Measurements from ENCODE around the gene CRYGC. TPM values are rescaled to one million over a fixed set of nuclear protein-coding genes. Genes with fewer than 3 reads are reported as not detected.

The CRYGC gene, protein sequence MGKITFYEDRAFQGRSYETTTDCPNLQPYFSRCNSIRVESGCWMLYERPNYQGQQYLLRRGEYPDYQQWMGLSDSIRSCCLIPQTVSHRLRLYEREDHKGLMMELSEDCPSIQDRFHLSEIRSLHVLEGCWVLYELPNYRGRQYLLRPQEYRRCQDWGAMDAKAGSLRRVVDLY
- not detected for total RNA-seq

DNA sequence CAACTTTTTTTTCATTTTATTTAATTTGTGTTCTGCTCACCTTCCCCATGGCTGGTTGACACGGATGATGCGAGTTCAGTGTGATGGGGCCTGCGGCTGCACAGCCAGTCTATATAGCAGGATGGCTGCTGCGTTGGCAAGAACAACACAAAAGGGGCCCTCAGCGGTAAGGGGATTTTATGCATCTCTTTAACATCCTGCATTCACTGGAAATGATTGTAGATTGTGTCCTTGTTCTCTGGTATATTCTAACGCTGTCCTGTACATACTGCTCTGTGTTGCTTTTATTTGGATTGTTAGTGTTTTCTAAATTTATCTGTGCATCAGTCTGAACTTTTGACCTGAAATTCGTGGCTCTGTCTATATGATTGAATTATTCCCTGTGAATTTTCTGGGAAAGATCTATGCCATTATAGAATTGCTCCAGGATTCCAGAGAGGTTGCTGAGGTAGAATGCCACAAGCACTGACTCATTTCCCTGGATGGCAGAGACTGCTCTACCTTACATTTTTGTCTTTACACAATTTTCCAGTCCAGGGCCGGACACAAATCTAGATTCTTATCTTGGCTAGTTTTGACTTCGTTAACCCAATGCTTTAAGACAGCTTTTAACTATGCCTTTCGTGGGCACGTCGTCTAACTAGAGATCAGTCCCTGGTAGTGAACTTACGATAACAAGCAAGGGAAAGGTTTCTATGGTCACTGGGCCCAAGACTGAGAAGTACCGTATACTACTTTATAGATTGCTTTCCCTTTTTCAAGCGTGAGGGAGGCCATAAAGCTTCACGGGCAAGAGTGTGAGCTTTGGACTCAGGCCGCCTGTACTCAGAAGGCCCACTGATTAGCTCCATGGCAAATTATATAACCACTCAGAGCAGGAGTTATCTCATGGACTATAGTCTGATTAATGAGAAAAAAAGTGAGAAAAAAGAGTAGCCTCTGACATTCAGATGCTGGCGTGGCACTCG, at the start of gene CRYGC:
CRYGC (minus strand) TSS at position 85 of the 968 bp plus-strand sequence; CDS start at position 49, 36 bp downstream.
- POLR2A ChIA-PET: no interaction called here
- CTCF ChIA-PET: no interaction called here

GRCh38 chr2:208179028-208179609, 49.5 kb upstream of the CRYGC start:
- CTCF ChIA-PET: no interaction called here
- POLR2A ChIA-PET: no interaction called here

GRCh38 chr2:208175840-208176153, 46.2 kb upstream of the CRYGC start:
- POLR2A ChIA-PET: interaction anchor here (0.6 kb wide), 1 partner anchor 538 kb away, joined by 3 read pairs; no protein-coding TSS in a partner anchor
- CTCF ChIA-PET: interaction anchor here (0.6 to 1.4 kb wide), 10 partner anchors 10 to 278 kb away, joined by 3 to 8 read pairs (median 3); partner anchors contain the start of gene IDH1

GRCh38 chr2:208175069-208175839, 45.6 kb upstream of the CRYGC start:
- ChIA-PET POLR2A (interaction anchor here (0.6 to 0.7 kb wide), 2 partner anchors 9 to 538 kb away, joined by 3 read pairs; no protein-coding TSS in a partner anchor), CTCF (interaction anchor here (0.6 to 1.4 kb wide), 13 partner anchors 10 to 277 kb away, joined by 3 to 8 read pairs (median 3); partner anchors contain the start of gene IDH1)

GRCh38 chr2:208174144-208174543, 44.5 kb upstream of the CRYGC start:
- CTCF ChIA-PET: interaction anchor here (0.7 kb wide), 2 partner anchors 106 to 151 kb away, joined by 3 read pairs; no protein-coding TSS in a partner anchor

GRCh38 chr2:208172125-208172524, 42.5 kb upstream of the CRYGC start:
- CTCF ChIA-PET: no interaction called here
- POLR2A ChIA-PET: no interaction called here

More at GRCh38 chr2:208174144-208174543, 44.5 kb upstream of the CRYGC start:
- POLR2A ChIA-PET: interaction anchor here (0.7 kb wide), 1 partner anchor 10 kb away, joined by 3 read pairs; no protein-coding TSS in a partner anchor

DNA sequence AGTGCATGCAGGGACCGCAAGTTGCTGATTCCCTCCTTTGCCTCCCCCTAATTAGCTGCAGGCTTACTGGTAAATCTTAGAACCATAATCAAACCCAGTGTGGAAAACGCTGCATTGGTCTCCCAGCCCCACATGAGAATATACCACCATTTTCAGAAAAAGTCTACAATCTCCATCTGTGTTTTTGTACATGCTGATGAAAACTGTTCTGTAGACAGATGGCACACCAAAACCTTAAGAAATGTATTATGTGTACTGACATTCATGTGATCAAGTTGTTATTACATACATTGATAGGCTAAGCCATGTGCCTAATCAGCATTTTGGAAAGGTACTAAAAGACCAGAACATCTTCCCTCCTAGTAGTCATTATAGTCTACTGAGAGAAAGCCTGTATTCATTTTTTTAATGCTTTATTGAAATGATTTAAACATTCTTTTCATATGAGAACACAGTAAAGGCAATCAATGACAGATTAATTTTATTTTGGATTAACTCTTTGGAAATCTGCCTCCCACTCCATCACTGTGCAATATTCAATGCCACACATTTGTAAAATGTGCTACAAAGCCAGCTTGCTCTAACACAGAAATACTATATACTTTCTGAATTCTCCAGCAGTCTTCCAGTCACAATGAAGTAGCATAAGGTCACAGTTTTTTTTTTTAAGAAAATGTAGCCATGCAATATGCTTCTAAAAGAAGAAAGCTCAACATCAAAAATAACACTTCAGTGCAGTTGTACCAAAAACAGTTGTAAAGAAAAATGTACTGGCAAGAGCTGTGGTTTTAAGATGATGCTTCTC, 35.5 kb upstream of the CRYGC start:
- ChIA-PET POLR2A (no interaction called here), CTCF (interaction anchor here (0.7 kb wide), 1 partner anchor 11 kb away, joined by 3 read pairs; no protein-coding TSS in a partner anchor)

DNA sequence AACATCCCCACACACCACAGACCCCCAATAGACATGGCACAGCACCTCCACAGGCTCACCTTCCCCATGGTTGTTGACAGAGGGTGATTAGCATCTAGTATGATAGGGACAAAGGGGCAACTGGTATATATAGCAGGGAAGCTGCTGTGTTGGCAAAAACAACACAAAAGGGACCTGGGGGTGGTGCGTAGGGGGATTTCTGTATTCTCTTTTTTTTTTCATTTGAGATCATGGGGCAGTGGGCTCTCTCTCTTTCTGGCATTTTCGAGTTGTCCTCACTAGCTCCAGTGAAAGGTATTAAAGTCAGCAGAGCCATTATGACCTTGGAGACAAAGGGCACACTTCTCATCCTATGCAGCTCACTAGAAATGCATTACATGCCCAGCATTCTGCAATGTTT, 33.9 kb upstream of the CRYGC start, which contains the start of gene CRYGA:
CRYGA (minus strand) TSS at position 101 of the 400 bp plus-strand sequence; CDS start at position 68, 33 bp downstream.
- ChIA-PET POLR2A (no interaction called here), CTCF (no interaction called here)

DNA sequence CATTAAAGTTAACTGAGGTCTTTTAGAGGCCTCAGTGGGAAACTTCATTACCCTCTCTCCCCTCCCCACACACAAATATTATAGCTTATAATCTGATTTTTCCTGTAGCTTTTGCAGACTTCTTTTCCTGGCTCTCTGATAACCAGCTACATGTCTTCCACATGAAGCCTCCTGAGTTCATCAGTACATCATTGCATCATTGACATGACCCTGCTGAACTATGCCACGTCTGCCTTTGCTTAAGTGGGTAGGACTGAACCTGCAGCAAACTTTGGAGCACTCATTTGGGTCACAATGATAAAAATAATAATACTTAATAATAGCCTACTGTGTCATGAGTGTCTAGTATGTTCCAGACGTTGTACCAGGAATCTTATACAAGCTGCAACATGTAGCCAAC, 26.8 kb upstream of the CRYGC start:
- ChIA-PET CTCF (no interaction called here), POLR2A (no interaction called here)

DNA sequence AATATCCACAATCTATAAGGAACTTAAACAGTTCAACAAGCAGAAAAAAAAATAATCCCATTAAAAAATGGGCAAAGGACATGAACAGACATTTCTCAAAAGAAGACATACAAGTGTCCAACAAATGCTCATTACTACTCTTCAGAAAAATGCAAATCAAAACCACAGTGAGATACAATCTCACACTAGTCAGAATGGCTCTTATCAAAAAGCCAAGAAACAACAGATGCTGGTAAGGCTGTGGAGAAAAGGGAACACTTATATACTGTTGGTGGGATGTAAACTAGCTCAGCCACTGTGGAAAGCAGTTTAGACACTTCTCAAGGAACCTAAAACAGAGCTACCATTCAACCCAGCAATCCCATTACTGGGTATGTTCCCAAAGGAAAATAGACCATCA, 23.5 kb upstream of the CRYGC start:
- ChIA-PET CTCF (interaction anchor here (1.0 kb wide), 1 partner anchor 20 kb away, joined by 3 read pairs; no protein-coding TSS in a partner anchor), POLR2A (no interaction called here)

DNA sequence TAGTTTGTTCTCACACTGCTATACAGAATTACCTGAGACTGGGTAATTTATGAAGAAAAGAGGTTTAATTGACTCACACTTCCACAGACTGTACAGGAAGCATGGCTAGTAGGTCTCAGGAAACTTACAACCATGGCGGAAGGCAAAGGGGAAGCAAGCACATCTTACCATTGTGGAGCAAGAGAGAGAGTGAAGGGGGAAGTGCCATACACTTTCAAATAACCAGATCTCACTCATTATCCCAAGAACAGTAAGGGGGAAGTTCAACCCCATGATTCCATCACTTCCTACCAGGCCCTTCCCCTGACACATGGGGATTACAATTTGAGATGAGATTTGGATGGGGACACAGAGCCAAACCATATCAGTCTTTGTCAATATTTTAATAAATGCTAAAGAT, 21.3 kb upstream of the CRYGC start:
- POLR2A ChIA-PET: no interaction called here
- CTCF ChIA-PET: no interaction called here

GRCh38 chr2:208150094-208150493, 20.5 kb upstream of the CRYGC start:
- POLR2A ChIA-PET: no interaction called here
- CTCF ChIA-PET: no interaction called here

- CTCF ChIA-PET: no interaction called here
Observed at GRCh38 chr2:208148803-208149202, 19.2 kb upstream of the CRYGC start.

DNA sequence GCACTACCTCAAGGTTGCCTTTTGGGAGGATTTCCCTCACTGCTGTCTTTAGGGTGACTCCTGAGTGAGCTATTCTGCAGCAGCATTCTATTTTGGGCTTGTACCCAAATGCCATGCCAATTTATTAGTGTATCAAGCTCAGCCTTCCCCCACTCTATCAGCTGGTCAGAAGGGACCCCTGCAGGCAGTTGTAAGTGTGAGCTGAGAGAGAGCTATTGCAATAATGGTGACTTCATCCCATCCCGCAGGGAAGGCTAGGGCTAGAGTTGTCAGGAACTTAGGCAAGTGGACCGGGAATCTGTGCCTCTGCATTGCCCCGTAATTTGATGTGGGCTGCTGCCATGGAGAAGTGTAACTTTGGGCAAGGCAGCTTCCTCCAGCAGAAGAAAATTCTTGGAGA, 18.1 kb upstream of the CRYGC start:
- ChIA-PET CTCF (no interaction called here), POLR2A (no interaction called here)

More at GRCh38 chr2:208148803-208149202, 19.2 kb upstream of the CRYGC start:
- POLR2A ChIA-PET: no interaction called here

- ChIA-PET CTCF (no interaction called here), POLR2A (no interaction called here)
Observed at GRCh38 chr2:208147008-208147407, 17.4 kb upstream of the CRYGC start.

DNA sequence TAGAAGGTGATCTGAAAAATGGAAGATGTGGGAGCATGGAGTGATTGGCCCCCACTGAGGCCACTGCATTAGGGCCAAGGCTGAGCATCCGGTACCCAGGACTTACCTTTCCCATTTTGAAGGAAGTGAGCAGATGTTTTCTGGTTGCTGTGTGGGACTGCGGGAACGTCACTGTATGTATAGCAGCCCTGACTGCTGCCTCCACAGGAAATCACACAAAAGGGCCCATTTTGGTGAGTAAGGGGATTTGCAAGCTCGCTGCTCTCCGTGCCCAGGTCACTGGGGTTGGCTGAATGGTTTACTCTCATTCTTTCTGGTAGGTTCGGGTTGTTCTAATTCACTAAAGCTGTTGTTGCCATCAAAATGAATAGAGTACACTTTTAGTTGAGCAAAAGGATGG, 16.4 kb upstream of the CRYGC start, which contains the start of gene CRYGB:
CRYGB (minus strand) TSS at position 153 of the 400 bp plus-strand sequence; CDS start at position 115, 38 bp downstream.
- CTCF ChIA-PET: no interaction called here
- POLR2A ChIA-PET: no interaction called here

- POLR2A ChIA-PET: no interaction called here
- CTCF ChIA-PET: interaction anchor here (1.3 kb wide), 1 partner anchor 65 kb away, joined by 6 read pairs; no protein-coding TSS in a partner anchor
Observed at GRCh38 chr2:208142925-208143799, 13.5 kb upstream of the CRYGC start.

Measured in activated CD8-positive, alpha-beta memory T cell treated with anti-CD3 and anti-CD28 coated beads for 36 hours (primary cell).